RWPE1 (cell line): ENCODE data around the gene MRC2.

ENCODE experiments used
- CTCF ChIA-PET: fragments of 350-600 bp; sonication (Branson Sonifier 250); formaldehyde crosslinking; extraction: SDS; loops from one replicate; lab custom pipeline; 2021; lab: Yijun Ruan, JAX
- POLR2A ChIA-PET: fragments of 400-600 bp; formaldehyde crosslinking; extraction: SDS; loops from one replicate; lab custom pipeline; 2020; ENCODE audit warnings: antibody characterized with exemption; ENCODE audit not compliant: low non-redundant PET; lab: Yijun Ruan, JAX
- DNase-seq: peaks from one replicate; pipeline ENCODE4 v3.0.0; 2012; ENCODE audit warnings: low spot score
- H3K27ac ChIP-seq: fragments of 450-650 bp; 2 replicates; pipeline ENCODE4 v1.5.1; 2017
- TF ChIP-seq, protein P1 (sequence below): fragments of 450-650 bp; conservative IDR thresholded peaks from 2 replicates; pipeline ENCODE4 v1.5.1; 2017; ENCODE audit warnings: low read depth, mild to moderate bottlenecking

MRC2 gene

DNA sequence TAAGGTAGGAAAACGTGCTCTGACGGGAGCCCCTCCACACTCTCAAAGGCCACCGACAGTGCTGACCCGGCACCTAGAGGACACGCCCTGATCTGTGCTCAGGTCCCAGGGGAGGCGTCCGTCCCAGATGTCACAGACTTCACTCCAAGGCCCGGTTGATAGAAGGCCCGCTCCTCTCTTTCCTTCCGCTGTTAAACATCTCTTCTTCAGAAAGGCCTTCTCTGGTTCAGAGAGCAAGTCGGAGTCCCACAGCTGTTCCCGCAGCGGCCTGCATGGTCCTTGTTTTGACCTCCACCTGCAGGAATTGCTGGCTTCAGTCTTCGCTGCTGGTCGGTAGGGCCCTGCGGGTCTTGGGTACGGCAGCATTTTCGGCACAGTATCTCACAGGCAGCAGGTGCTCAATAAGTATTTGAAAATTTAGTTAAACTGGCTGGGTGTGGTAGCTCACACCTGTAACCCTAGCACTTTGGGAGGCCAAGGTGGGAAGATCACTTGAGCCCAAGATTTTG lies 88.5 kb downstream of the MRC2 start:
- no peak for DNase-seq
- CTCF ChIA-PET, result no interaction called here
- POLR2A ChIA-PET, result interaction anchor here (0.6 kb wide), 1 partner anchor 12 kb away, joined by 5 read pairs; no protein-coding TSS in a partner anchor
- peak overlapping the region; percentile 65 for H3K27ac ChIP-seq
- TF ChIP-seq, protein P1, sequence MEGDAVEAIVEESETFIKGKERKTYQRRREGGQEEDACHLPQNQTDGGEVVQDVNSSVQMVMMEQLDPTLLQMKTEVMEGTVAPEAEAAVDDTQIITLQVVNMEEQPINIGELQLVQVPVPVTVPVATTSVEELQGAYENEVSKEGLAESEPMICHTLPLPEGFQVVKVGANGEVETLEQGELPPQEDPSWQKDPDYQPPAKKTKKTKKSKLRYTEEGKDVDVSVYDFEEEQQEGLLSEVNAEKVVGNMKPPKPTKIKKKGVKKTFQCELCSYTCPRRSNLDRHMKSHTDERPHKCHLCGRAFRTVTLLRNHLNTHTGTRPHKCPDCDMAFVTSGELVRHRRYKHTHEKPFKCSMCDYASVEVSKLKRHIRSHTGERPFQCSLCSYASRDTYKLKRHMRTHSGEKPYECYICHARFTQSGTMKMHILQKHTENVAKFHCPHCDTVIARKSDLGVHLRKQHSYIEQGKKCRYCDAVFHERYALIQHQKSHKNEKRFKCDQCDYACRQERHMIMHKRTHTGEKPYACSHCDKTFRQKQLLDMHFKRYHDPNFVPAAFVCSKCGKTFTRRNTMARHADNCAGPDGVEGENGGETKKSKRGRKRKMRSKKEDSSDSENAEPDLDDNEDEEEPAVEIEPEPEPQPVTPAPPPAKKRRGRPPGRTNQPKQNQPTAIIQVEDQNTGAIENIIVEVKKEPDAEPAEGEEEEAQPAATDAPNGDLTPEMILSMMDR, result no peak

DNA sequence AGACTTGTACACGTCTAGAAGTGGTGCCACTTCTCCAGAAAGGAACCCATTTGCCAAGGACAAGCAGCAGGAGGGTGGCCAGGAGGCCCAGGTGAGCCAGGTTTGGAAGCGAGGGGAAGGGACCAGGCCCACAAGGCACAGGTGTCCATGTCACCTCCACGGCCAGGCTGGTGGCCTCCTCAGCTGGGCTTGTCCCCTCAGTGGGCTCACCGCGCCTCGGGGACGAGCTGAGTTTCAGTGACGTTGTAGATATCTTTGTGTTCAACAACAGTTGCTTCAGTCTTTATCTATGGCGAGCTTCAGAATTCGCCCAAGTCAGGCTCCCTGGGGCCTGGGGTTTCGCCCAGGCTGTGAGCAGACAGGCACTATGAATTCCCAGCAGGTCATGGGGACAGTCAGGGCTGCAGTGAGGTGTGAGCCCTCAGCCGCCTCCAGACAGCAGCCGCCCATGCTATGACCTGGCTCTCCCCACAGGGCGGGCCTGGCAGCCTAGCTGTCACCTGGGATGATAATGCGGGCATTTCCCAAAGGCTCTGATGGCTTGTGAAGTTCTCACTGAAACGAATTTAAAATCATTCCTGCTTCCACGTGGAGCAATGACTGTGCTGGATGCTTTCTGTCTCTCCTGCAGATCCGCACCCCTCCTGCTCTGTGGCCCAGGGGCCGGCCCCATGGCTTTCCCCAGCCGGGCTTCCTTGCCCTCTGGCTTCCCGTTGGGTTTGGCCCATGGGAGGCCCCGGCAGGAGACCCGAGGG lies 89.5 kb downstream of the MRC2 start:
- H3K27ac ChIP-seq, result peak overlapping the region; percentile 39
- POLR2A ChIA-PET, result interaction anchor here (0.6 kb wide), 1 partner anchor 13 kb away, joined by 5 read pairs; no protein-coding TSS in a partner anchor
- DNase-seq, result no peak
- TF ChIP-seq, protein P1, result no peak
- CTCF ChIA-PET, result no interaction called here

DNA sequence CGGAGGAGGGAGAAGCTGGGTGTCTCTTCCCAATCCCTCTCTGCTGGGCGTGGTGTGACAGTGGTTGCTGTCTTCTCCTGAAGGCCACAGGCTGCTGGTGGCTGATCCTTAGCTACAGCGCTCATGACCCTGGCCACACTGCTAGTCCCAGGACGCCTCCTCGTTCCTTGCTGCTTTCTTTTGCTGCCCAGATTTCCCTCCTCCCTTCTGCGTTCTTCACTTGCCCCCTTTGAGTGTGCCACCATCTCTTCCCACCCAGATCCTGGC lies 90.1 kb downstream of the MRC2 start:
- TF ChIP-seq, protein P1, result no peak
- POLR2A ChIA-PET, result no interaction called here
- DNase-seq, result no peak
- H3K27ac ChIP-seq, result peak overlapping the region; percentile 39
- CTCF ChIA-PET, result no interaction called here

DNA sequence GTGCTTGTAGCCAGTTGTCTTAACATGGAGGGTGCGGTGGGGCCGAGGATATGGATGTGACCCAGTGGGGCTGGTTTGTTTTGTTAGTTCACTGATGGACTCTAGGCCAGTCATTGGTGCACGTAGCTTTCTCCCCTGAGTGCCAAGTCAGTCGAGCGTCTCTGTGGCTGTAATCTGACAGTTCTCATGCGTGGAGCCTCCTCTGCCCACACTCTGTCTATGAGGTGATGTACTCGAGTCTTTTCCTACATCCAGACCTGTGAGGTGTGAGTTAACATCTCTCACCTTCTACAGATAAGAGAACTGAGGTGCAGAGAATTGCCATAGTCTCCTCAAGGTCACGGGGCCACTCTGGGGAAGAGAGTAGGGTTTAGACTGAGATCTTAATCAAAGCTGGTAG lies 90.4 kb downstream of the MRC2 start:
- TF ChIP-seq, protein P1, result no peak
- no peak for DNase-seq
- H3K27ac ChIP-seq, result no peak overlapping the region
- ChIA-PET POLR2A (interaction anchor here (0.5 kb wide), 1 partner anchor 13 kb away, joined by 10 read pairs; no protein-coding TSS in a partner anchor), CTCF (no interaction called here)

DNA sequence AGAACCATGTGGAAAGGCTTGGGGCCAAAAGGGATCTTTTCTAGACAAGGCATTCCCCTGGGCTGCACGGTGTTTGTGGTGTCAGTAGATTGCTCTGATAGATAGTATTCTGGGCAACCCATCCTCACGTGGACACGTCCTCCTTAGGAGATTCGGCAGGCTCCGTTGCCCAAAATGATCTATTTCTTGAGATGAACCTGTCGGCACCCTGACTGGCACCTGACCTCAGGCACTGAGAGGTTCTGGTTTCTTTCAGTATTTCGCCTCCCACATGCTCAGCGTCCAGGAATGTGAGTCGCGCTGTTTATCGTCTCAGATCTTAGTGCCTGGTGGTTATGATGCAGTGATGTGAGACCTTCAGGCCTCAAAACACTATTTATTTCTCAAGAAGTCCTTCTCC lies 91.0 kb downstream of the MRC2 start:
- no peak overlapping the region for H3K27ac ChIP-seq

DNA sequence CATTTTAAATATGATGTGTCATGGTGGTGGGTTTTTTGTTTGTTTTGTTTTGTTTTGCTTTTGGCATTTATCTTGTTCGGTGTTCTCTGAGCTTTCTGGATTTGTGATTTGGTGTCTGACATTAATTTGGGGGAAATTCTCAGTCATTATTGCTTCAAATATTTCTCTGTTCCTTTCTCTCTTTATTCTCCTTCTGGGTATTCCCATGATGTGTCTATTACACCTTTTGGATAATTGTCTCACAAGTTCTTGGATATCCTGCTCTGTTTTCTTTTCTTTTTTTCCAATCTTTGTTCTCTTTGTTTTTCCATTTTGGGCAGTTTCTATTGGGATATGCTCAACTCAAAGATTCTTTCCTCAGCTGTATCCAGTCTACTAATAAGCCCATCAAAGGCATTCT lies 92.1 kb downstream of the MRC2 start:
- ChIA-PET POLR2A (no interaction called here), CTCF (no interaction called here)
- TF ChIP-seq, protein P1, result no peak
- DNase-seq, result no peak
- no peak overlapping the region for H3K27ac ChIP-seq

More for the DNA sequence above, 91.0 kb downstream of the MRC2 start:
- CTCF ChIA-PET, result interaction anchor here (0.7 kb wide), 1 partner anchor 32 kb away, joined by 3 read pairs; no protein-coding TSS in a partner anchor
- TF ChIP-seq, protein P1, result no peak
- no peak for DNase-seq
- POLR2A ChIA-PET, result interaction anchor here (0.5 kb wide), 1 partner anchor 13 kb away, joined by 10 read pairs; no protein-coding TSS in a partner anchor
